ENCODE measurements around the gene WBP11. TPM values are rescaled to one million over a fixed set of nuclear protein-coding genes. Genes with fewer than 3 reads are reported as not detected.
"Not testable (repeated sequence)": the region's sequence is repeated elsewhere in the genome, so short reads cannot be mapped to it uniquely, and the experiment has no call there.

The WBP11 gene
- total RNA-seq, 1 donor from 2014 or later = 64.6 TPM

GRCh38 chr12:14741153-14741552, 62.1 kb downstream of the WBP11 start:
- peaks cover 16% of the 10 kb centered on the region for H3K36me3 Mint-ChIP-seq (ENCODE audit: low read depth, unreplicated experiment)
- H3K27ac Mint-ChIP-seq (ENCODE audit: unreplicated experiment) = no peak overlapping the region
- no peak for TF ChIP-seq CTCF (IDR thresholded peaks at IDR 0.05; ENCODE audit: unreplicated experiment)
- H3K27me3 Mint-ChIP-seq (ENCODE audit: unreplicated experiment) = no peaks in the 10 kb centered on the region
- H3K9me3 Mint-ChIP-seq (ENCODE audit: unreplicated experiment) = no peaks in the 10 kb centered on the region
- H3K4me1 Mint-ChIP-seq (ENCODE audit: unreplicated experiment) = no peaks in the 10 kb centered on the region
- DNase-seq (ENCODE audit: low spot score) = no peak
- H3K4me3 Mint-ChIP-seq (ENCODE audit: unreplicated experiment) = no peak overlapping the region

GRCh38 chr12:14736441-14736840, 66.8 kb downstream of the WBP11 start:
- not testable (repeated sequence) for H3K27me3 Mint-ChIP-seq (ENCODE audit: unreplicated experiment); H3K4me1 Mint-ChIP-seq (ENCODE audit: unreplicated experiment); H3K36me3 Mint-ChIP-seq (ENCODE audit: low read depth, unreplicated experiment); DNase-seq (ENCODE audit: low spot score); H3K27ac Mint-ChIP-seq (ENCODE audit: unreplicated experiment); H3K9me3 Mint-ChIP-seq (ENCODE audit: unreplicated experiment); H3K4me3 Mint-ChIP-seq (ENCODE audit: unreplicated experiment)

Other genes with a start within 250 kb of the WBP11 start
- gene PLBD1, start 235.6 kb downstream of the WBP11 start, total RNA-seq (ENCODE audit: unreplicated experiment) = 21.2 TPM
- 0.36 TPM for gene GUCY2C, start 106.9 kb downstream of the WBP11 start, total RNA-seq (ENCODE audit: unreplicated experiment)
- gene C12orf60, start 192 bp upstream of the WBP11 start, total RNA-seq (ENCODE audit: unreplicated experiment) = 1.8 TPM
- 0.13 TPM for gene SMCO3, start 10.7 kb upstream of the WBP11 start, total RNA-seq (ENCODE audit: unreplicated experiment)
- 3.5 TPM for gene ART4, start 40.0 kb upstream of the WBP11 start, total RNA-seq (ENCODE audit: unreplicated experiment)
- gene MGP, start 82.4 kb upstream of the WBP11 start, total RNA-seq (ENCODE audit: unreplicated experiment) = 0.26 TPM
- gene ERP27, start 135.1 kb upstream of the WBP11 start, total RNA-seq (ENCODE audit: unreplicated experiment) = 0.46 TPM
- 217 TPM for gene ARHGDIB, start 158.1 kb upstream of the WBP11 start, total RNA-seq (ENCODE audit: unreplicated experiment)
- not detected for gene PDE6H, start 169.6 kb upstream of the WBP11 start, total RNA-seq (ENCODE audit: unreplicated experiment)